ENCODE data around the gene C6orf89. TPM values are rescaled to one million over a fixed set of nuclear protein-coding genes. Genes with fewer than 3 reads are reported as not detected.
A peak's percentile ranks its signal among the peaks of the same experiment; 100 is the strongest.

The C6orf89 gene
- polyA plus RNA-seq, 2 of the 4 experiments (the other 2 are of a cell fraction) = 13.8 to 27.0 TPM

GRCh38 chr6:36837686-36838085 lies 48.1 kb upstream of the C6orf89 start:
- H3K4me3 ChIP-seq = no peak overlapping the region
- CTCF ChIA-PET = interaction anchor here (0.9 to 1.3 kb wide), 3 partner anchors 11 to 79 kb away, joined by 3 read pairs; no protein-coding TSS in a partner anchor
- no peak overlapping the region for H3K27ac ChIP-seq
- 84% methylated on average over 6 of the region's 6 CpGs for WGBS (ENCODE audit: missing lambda C conversion rate)
- ATAC-seq (no peak), DNase-seq (ENCODE audit: low read depth in 1 of 2, low spot score in 1 of 2) (no peak), FAIRE-seq (no peak)
- no peak overlapping the region for H3K4me2 ChIP-seq
- H3K4me1 ChIP-seq = no peaks in the 10 kb centered on the region
- no peaks in the 10 kb centered on the region for H3K9me3 ChIP-seq
- POLR2A ChIA-PET = no interaction called here
- no peak for TF ChIP-seq RARB (CRISPR knock-in tag; IDR thresholded peaks at IDR 0.05)
- TF ChIP-seq KDM5A (IDR thresholded peaks at IDR 0.05) = no peak
- TF ChIP-seq, protein P1, sequence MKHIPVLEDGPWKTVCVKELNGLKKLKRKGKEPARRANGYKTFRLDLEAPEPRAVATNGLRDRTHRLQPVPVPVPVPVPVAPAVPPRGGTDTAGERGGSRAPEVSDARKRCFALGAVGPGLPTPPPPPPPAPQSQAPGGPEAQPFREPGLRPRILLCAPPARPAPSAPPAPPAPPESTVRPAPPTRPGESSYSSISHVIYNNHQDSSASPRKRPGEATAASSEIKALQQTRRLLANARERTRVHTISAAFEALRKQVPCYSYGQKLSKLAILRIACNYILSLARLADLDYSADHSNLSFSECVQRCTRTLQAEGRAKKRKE (CRISPR knock-in tag; IDR thresholded peaks at IDR 0.05; ENCODE audit: low read depth) = no peak
- no peak for TF ChIP-seq MAFK (IDR thresholded peaks at IDR 0.05; ENCODE audit: partially characterized antibody)
- no peak for TF ChIP-seq NFE2L2 (conservative IDR thresholded peaks at IDR 0.05; ENCODE audit: low read length)
- no peak for TF ChIP-seq CHD4 (IDR thresholded peaks at IDR 0.05; ENCODE audit: borderline replicate concordance)
- TF ChIP-seq NPAS2 (CRISPR knock-in tag; IDR thresholded peaks at IDR 0.05; ENCODE audit: borderline replicate concordance) = no peak
- no peak for TF ChIP-seq RCOR1 (IDR thresholded peaks at IDR 0.05; ENCODE audit: low read depth, low read length)
- TF ChIP-seq HMGXB4 (CRISPR knock-in tag; IDR thresholded peaks at IDR 0.05; ENCODE audit: borderline replicate concordance) = no peak
- no peak for TF ChIP-seq SREBF2 (IDR thresholded peaks at IDR 0.05)
- no peak for TF ChIP-seq TP53 (CRISPR knock-in tag; IDR thresholded peaks at IDR 0.05)
- TF ChIP-seq CBX2 (IDR thresholded peaks at IDR 0.05; ENCODE audit: borderline replicate concordance, low read depth) = no peak

GRCh38 chr6:36838896-36839748 lies 46.6 kb upstream of the C6orf89 start, which contains the start of gene CPNE5:
Gene CPNE5 (minus strand): TSS chr6:36839444. CDS start chr6:36839377, 67 bp downstream.
- ChIA-PET POLR2A (no interaction called here), CTCF (no interaction called here)
- Histone ChIP-seq H3K4me3 (peak within 1 kb of the TSS; percentile 57), H3K9me3 (no peaks in the 10 kb centered on the region), H3K27ac (peak within 1 kb of the TSS; percentile 49 to 83; a peak in 4 of 6 replicates), H3K4me2 (peak within 1 kb of the TSS; percentile 97), H3K4me1 (no peaks in the 10 kb centered on the region)
- DNase-seq (ENCODE audit: low read depth in 1 of 2, low spot score in 1 of 2) (no peak), ATAC-seq (peak; percentile 31 to 42; a peak in 2 of 6 replicates), FAIRE-seq (no peak)
- WGBS (ENCODE audit: missing lambda C conversion rate) = 59% methylated on average over 15 of the region's 57 CpGs
- no peak for TF ChIP-seq MAZ (IDR thresholded peaks at IDR 0.05; ENCODE audit: borderline replicate concordance, low read depth, low read length)
- TF ChIP-seq, protein P2, sequence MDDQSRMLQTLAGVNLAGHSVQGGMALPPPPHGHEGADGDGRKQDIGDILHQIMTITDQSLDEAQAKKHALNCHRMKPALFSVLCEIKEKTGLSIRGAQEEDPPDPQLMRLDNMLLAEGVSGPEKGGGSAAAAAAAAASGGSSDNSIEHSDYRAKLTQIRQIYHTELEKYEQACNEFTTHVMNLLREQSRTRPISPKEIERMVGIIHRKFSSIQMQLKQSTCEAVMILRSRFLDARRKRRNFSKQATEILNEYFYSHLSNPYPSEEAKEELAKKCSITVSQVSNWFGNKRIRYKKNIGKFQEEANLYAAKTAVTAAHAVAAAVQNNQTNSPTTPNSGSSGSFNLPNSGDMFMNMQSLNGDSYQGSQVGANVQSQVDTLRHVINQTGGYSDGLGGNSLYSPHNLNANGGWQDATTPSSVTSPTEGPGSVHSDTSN (IDR thresholded peaks at IDR 0.05) = no peak

GRCh38 chr6:36839749-36840431 lies 45.9 kb upstream of the C6orf89 start:
- ChIA-PET CTCF (no interaction called here), POLR2A (no interaction called here)
- H3K4me2 ChIP-seq = peak overlapping the region; percentile 97
- H3K4me1 ChIP-seq = no peaks in the 10 kb centered on the region
- no peak for FAIRE-seq
- 22% methylated on average over 17 of the region's 70 CpGs for WGBS (ENCODE audit: missing lambda C conversion rate)
- peak; percentile 68 to 75 for ATAC-seq
- peak overlapping the region; percentile 49 to 83; a peak in 4 of 6 replicates for H3K27ac ChIP-seq
- H3K4me3 ChIP-seq = peak overlapping the region; percentile 57
- no peak for TF ChIP-seq E2F6 (IDR thresholded peaks at IDR 0.05; ENCODE audit: borderline replicate concordance, low read depth)
- TF ChIP-seq CTCF (IDR thresholded peaks at IDR 0.05) = peak; percentile 34; the same call in 2 of the 3 replicates
- no peaks in the 10 kb centered on the region for H3K9me3 ChIP-seq
- peak; percentile 15 to 16 for DNase-seq (ENCODE audit: low read depth in 1 of 2, low spot score in 1 of 2)
